GM12878 (cell line): ENCODE results near the gene PTBP3. TPM values are rescaled to one million over a fixed set of nuclear protein-coding genes. Genes with fewer than 3 reads are reported as not detected.

Experiments used
- ATAC-seq: fragments of 200-7000 bp; cut with Tn5 transposase; 3 replicates; pipeline ENCODE4 v1.9.1; 2020; ENCODE audit warnings: mild to moderate bottlenecking, moderate library complexity
- BruUV-seq: library from RNA; stranded (reverse); fragments of 400-500 nt; replicated peaks from 2 replicates; lab custom pipeline; 2021; lab: Mats Ljungman, UMichigan
- CTCF ChIA-PET: fragments of 300-600 bp; sonication (Branson Sonifier 250); formaldehyde crosslinking; extraction: SDS; loops from one replicate; lab custom pipeline; 2021; ENCODE audit warnings: inconsistent platforms; lab: Yijun Ruan, JAX
- POLR2A ChIA-PET: fragments of 350-600 bp; formaldehyde crosslinking; extraction: SDS; loops from one replicate; lab custom pipeline; 2021; ENCODE audit warnings: inconsistent platforms; lab: Charles Lee
- RAD21 ChIA-PET: fragments of 300-600 bp; sonication (Branson Sonifier 250); formaldehyde crosslinking; loops from one replicate; lab custom pipeline; 2023; ENCODE audit warnings: antibody characterized with exemption; ENCODE audit not compliant: unreplicated experiment; lab: Charles Lee
- SMC1A ChIA-PET: fragments of 300-600 bp; sonication (Branson Sonifier 250); formaldehyde crosslinking; loops from one replicate; lab custom pipeline; 2023; ENCODE audit not compliant: unreplicated experiment, uncharacterized antibody; lab: Charles Lee
- DNase-seq: peaks from one replicate; pipeline ENCODE4 v3.0.0-alpha.2; 2011; ENCODE audit warnings: low read depth, low spot score
- FAIRE-seq: peaks from 3 replicates; lab custom pipeline; 2011; peaks lifted over from hg19 to GRCh38; lab: Jason Lieb, UNC
- H2AFZ ChIP-seq: 2 replicates; pipeline ENCODE4 v1.6.0; 2011; ENCODE audit warnings: low read depth, low read length, control low read depth; ENCODE audit not compliant: control insufficient read depth
- H3K27ac ChIP-seq: 2 replicates; pipeline ENCODE4 v1.5.1; 2011; ENCODE audit warnings: control low read depth; ENCODE audit not compliant: control insufficient read depth, insufficient read depth
- H3K27me3 ChIP-seq, 2 experiments: replicated peaks in 1 of 2; 2 replicates each; pipeline versions ENCODE4 v1.6.0 to v1.6.1; 2011; ENCODE audit warnings: low read length in 1 of 2; ENCODE audit not compliant: control insufficient read depth in 2 of 2, insufficient read depth in 2 of 2
- H3K36me3 ChIP-seq, 2 experiments: 2 replicates each; pipeline ENCODE4 v1.5.1; 2011; ENCODE audit warnings: low read length in 1 of 2; ENCODE audit not compliant: control insufficient read depth in 2 of 2, insufficient read depth in 2 of 2
- H3K4me1 ChIP-seq: 2 replicates; pipeline ENCODE4 v1.6.1; 2011; ENCODE audit warnings: mild to moderate bottlenecking, low read length, moderate library complexity, mixed read lengths; ENCODE audit not compliant: control insufficient read depth, insufficient read depth
- H3K4me2 ChIP-seq: 2 replicates; pipeline ENCODE4 v1.6.0; 2011; ENCODE audit warnings: control low read depth; ENCODE audit not compliant: control insufficient read depth, insufficient read depth
- H3K4me3 ChIP-seq: fragments of 200-600 bp; sonication (generic); 2 replicates; pipeline ENCODE4 v1.5.1; 2016
- H3K79me2 ChIP-seq: 2 replicates; pipeline ENCODE4 v1.6.0; 2011; ENCODE audit warnings: low read length; ENCODE audit not compliant: control insufficient read depth, insufficient read depth
- H3K9ac ChIP-seq: 2 replicates; pipeline ENCODE4 v1.8.0; 2011; ENCODE audit warnings: low read length, control low read depth, mixed read lengths; ENCODE audit not compliant: control insufficient read depth, insufficient read depth
- H3K9me3 ChIP-seq: replicated peaks from 3 replicates; pipeline ENCODE4 v1.5.1; 2011; ENCODE audit warnings: mild to moderate bottlenecking, low read length; ENCODE audit not compliant: control insufficient read depth, insufficient read depth
- H4K20me1 ChIP-seq: 2 replicates; pipeline ENCODE4 v1.6.0; 2011; ENCODE audit not compliant: control insufficient read depth, insufficient read depth
- BACH1 ChIP-seq: fragments of 450-650 bp; IDR thresholded peaks from 2 replicates; pipeline ENCODE4 v1.6.1; 2017; ENCODE audit warnings: mild to moderate bottlenecking, borderline replicate concordance
- CREM ChIP-seq: IDR thresholded peaks from 2 replicates; pipeline ENCODE4 v1.6.1; 2014; ENCODE audit warnings: antibody characterized with exemption, low read depth
- FOXK2 ChIP-seq: fragments of 450-650 bp; IDR thresholded peaks from 2 replicates; pipeline ENCODE4 v1.6.1; 2017; ENCODE audit warnings: mild to moderate bottlenecking, moderate library complexity
- IRF5 ChIP-seq: fragments of 450-650 bp; IDR thresholded peaks from 2 replicates; pipeline ENCODE4 v1.6.1; 2017; ENCODE audit warnings: borderline replicate concordance
- KLF5 ChIP-seq: fragments of 450-650 bp; IDR thresholded peaks from 2 replicates; pipeline ENCODE4 v1.6.1; 2014; ENCODE audit warnings: mild to moderate bottlenecking; ENCODE audit not compliant: partially characterized antibody
- NBN ChIP-seq: fragments of 450-650 bp; IDR thresholded peaks from 2 replicates; pipeline ENCODE4 v1.6.1; 2016
- NFYB ChIP-seq: IDR thresholded peaks from 2 replicates; pipeline ENCODE4 v1.6.1; 2011; ENCODE audit warnings: low read depth, mild to moderate bottlenecking, low read length, improper control_type of control experiment, moderate library complexity; ENCODE audit not compliant: insufficient read depth
- POLR2A ChIP-seq: IDR thresholded peaks from 2 replicates; pipeline ENCODE4 v1.6.1; 2011; ENCODE audit warnings: low read depth, mild to moderate bottlenecking, low read length
- POU2F2 ChIP-seq: IDR thresholded peaks from 3 replicates; pipeline ENCODE4 v1.6.1; 2011; ENCODE audit warnings: low read depth, mild to moderate bottlenecking, low read length, borderline replicate concordance
- STAT3 ChIP-seq: IDR thresholded peaks from 2 replicates; pipeline ENCODE4 v1.6.1; 2011; ENCODE audit warnings: low read depth, low read length, improper control_type of control experiment
- USF2 ChIP-seq: IDR thresholded peaks from 2 replicates; pipeline ENCODE4 v1.6.1; 2011; ENCODE audit warnings: low read depth, low read length, improper control_type of control experiment, borderline replicate concordance
- YBX1 ChIP-seq: fragments of 450-650 bp; IDR thresholded peaks from 2 replicates; pipeline ENCODE4 v1.6.1; 2016; ENCODE audit warnings: antibody characterized with exemption
- ZNF622 ChIP-seq: fragments of 450-650 bp; IDR thresholded peaks from 2 replicates; pipeline ENCODE4 v1.6.1; 2017; ENCODE audit warnings: mild to moderate bottlenecking, inconsistent platforms
- WGBS: methylation state at CpG from one replicate; pipeline ENCODE4 v1.1.6; 2016; ENCODE audit warnings: low lambda C conversion rate; ENCODE audit not compliant: insufficient replicate concordance, insufficient coverage; ENCODE audit errors: missing lambda C conversion rate; 5-methylcytosine and 5-hydroxymethylcytosine counted together
- in situ Hi-C: fragments of 300-500 bp; cut with MboI; formaldehyde crosslinking; loops from 9 replicates; pipeline ENCODE4 v1.14.3; 2018; ENCODE audit warnings: mixed read lengths
- intact Hi-C: fragments of 100-400 bp; cut with micrococcal nuclease; formaldehyde crosslinking; loops from one replicate; pipeline ENCODE4 v1.14.2; 2022; ENCODE audit not compliant: unreplicated experiment
- polyA plus RNA-seq, 11 experiments: library from polyadenylated mRNA; depleted of rRNA in 4 of 11; unstranded in 6 of 11; stranded (reverse) in 5 of 11; fragments of >200 nt; fragmentation: Nextera tagmentation in 4 of 11; fragmentation: Illumina TruSeq in 1 of 11; extraction: Ambion mirVana in 4 of 11; extraction: Trizol in 1 of 11; gene quantifications; 1 replicate in 1 of 11; 2 replicates in 10 of 11; pipeline versions ENCODE4 v1.2.1 to v1.2.3, GENCODE V29; 2011 to 2016; ENCODE audit warnings: inconsistent platforms in 2 of 11, missing spikeins in 2 of 11, low read depth in 1 of 11
- total RNA-seq, 4 experiments: library from RNA; depleted of rRNA in 3 of 4; stranded (reverse); fragments of >200 nt in 3 of 4; fragmentation: Illumina TruSeq in 1 of 4; extraction: Trizol in 1 of 4; gene quantifications; 2 replicates each; pipeline versions ENCODE4 v1.2.1 to v1.2.3, GENCODE V29; 2013 to 2021

The PTBP3 gene
- total and polyA plus RNA-seq, 10 of the 15 experiments (the other 5 are each of a cell fraction or from before 2014, with no cell fraction given) = 12.5 to 104 (median 52.7) TPM

GRCh38 chr9:112328545-112328944 is 4.9 kb downstream of the PTBP3 start:
- H3K4me2 ChIP-seq = peak overlapping the region; percentile 67
- H3K79me2 ChIP-seq = peaks cover 92% of the 10 kb centered on the region
- 47% methylated on average over 2 of the region's 2 CpGs for whole genome bisulfite sequencing
- CTCF ChIA-PET = interaction anchor here (0.7 to 1.9 kb wide), 3 partner anchors 34 to 569 kb away, joined by 3 to 7 read pairs (median 5); no protein-coding TSS in a partner anchor
- POLR2A ChIA-PET = no interaction called here
- no peak overlapping the region for H3K9ac ChIP-seq
- no peak for DNase-seq
- in situ Hi-C loops (no loop called here), intact Hi-C loops (no loop called here)
- peaks cover 3% of the 10 kb centered on the region; the same call in 1 of the 3 replicates for H3K9me3 ChIP-seq
- no peak overlapping the region for H2AFZ ChIP-seq
- 0 out of 2 replicates have a peak overlapping the region, but pooled peaks have one; percentile 5 for H3K4me3 ChIP-seq
- RAD21 ChIA-PET = interaction anchor here (1.6 to 2.7 kb wide), 2 partner anchors 51 to 109 kb away, joined by 4 to 9 read pairs; partner anchors contain the start of gene HSDL2
- BruUV-seq = no TSS peak
- H3K4me1 ChIP-seq = peaks cover 18% of the 10 kb centered on the region
- H4K20me1 ChIP-seq = no peaks in the 10 kb centered on the region
- SMC1A ChIA-PET = interaction anchor here (1.1 to 3.5 kb wide), 6 partner anchors 9 to 230 kb away, joined by 3 to 22 read pairs (median 8); no protein-coding TSS in a partner anchor
- ATAC-seq = no peak
- FAIRE-seq = no peak
- no peaks in the 10 kb centered on the region for H3K27me3 ChIP-seq
- no peak overlapping the region; the same call in 1 of the 2 replicates for H3K27ac ChIP-seq
- TF ChIP-seq POU2F2 (no peak), STAT3 (no peak), IRF5 (no peak), POLR2A (no peak), NBN (no peak), USF2 (no peak), FOXK2 (no peak), ZNF622 (no peak), CREM (no peak), KLF5 (no peak), YBX1 (no peak), BACH1 (no peak), NFYB (no peak)
- peaks cover 0 to 4% of the 10 kb centered on the region in 2 experiments; a peak in 2 of 4 replicates for H3K36me3 ChIP-seq
